Activated effector memory CD4-positive, alpha-beta T cell treated with Interleukin-2 at 50 U/mL for 16 hours (primary cell): ENCODE results near the gene OR2F1.
"Not testable (repeated sequence)": the region's sequence is repeated elsewhere in the genome, so short reads cannot be mapped to it uniquely, and the experiment has no call there.

Experiments
- DNase-seq: peaks from one replicate; pipeline ENCODE4 v3.0.0-alpha.2; 2020

Gene OR2F1

GRCh38 chr7:144010821-144011220, 56.2 kb downstream of the OR2F1 start:
- DNase-seq: not testable (repeated sequence)

- no peak for DNase-seq
Observed at GRCh38 chr7:144011458-144012230, 57.0 kb downstream of the OR2F1 start.
